22Rv1 (cell line): ENCODE measurements around the gene ADAMTS18.

Source experiments
- H3K27ac ChIP-seq: fragments of 450-650 bp; 2 replicates; pipeline ENCODE4 v1.5.1; 2017
- ZFX ChIP-seq: fragments of 450-650 bp; IDR thresholded peaks from 2 replicates; pipeline ENCODE4 v1.6.1; 2017; ENCODE audit warnings: antibody characterized with exemption, borderline replicate concordance
- TF ChIP-seq, protein P1 (sequence below): fragments of 450-650 bp; IDR thresholded peaks from 2 replicates; pipeline ENCODE4 v1.5.1; 2017; ENCODE audit warnings: mild to moderate bottlenecking

Gene ADAMTS18

DNA sequence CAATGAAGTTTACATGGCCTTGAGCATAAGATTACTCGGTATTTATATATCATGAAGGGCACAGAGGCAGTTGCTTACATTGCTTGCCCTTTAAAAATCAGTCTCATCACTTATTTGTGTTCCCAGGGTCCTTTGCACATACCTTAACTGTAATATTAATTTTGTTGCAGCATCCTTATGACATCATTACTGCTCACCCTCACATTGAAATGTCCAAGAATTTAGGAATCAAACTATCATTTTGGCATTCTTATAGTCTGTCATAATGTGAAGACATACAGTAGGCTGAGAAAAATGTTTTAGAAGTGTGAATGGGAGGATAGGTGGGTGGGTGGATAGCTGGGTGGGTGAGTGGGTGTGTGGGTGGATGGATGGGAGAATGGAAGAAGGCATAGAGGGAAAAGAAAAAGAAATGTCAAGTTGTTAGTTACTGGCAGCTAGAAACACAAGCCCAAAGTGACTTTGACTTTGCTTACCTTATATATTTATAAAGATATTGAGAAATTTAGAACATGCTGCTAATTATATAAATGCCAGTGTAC, 17.8 kb downstream of the ADAMTS18 start:
- TF ChIP-seq, protein P1, sequence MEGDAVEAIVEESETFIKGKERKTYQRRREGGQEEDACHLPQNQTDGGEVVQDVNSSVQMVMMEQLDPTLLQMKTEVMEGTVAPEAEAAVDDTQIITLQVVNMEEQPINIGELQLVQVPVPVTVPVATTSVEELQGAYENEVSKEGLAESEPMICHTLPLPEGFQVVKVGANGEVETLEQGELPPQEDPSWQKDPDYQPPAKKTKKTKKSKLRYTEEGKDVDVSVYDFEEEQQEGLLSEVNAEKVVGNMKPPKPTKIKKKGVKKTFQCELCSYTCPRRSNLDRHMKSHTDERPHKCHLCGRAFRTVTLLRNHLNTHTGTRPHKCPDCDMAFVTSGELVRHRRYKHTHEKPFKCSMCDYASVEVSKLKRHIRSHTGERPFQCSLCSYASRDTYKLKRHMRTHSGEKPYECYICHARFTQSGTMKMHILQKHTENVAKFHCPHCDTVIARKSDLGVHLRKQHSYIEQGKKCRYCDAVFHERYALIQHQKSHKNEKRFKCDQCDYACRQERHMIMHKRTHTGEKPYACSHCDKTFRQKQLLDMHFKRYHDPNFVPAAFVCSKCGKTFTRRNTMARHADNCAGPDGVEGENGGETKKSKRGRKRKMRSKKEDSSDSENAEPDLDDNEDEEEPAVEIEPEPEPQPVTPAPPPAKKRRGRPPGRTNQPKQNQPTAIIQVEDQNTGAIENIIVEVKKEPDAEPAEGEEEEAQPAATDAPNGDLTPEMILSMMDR: no peak
- no peak for TF ChIP-seq ZFX
- no peak overlapping the region for H3K27ac ChIP-seq

DNA sequence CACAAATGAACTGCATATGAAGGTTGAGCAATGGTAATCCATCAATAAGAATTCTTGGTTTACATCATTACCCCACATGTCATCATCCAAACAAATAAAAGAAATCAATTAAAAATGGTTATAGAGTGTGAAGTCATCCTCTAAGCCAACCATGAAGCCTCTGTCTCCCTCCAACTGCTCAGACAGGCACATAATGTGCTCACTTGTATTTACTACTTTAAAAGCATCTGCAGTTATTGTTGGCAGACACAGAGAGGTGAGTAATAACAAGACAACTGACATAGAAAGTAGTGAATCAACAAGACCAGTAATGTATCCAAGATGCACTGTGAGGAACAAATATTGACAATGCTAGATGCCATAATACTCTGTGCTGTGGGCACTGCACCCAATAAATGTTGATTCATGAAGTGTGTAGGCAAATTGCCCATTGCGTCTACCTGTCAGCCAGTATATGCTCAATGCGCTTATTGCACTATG, 20.0 kb downstream of the ADAMTS18 start:
- H3K27ac ChIP-seq: no peak overlapping the region
- TF ChIP-seq, protein P1: no peak
- no peak for TF ChIP-seq ZFX

DNA sequence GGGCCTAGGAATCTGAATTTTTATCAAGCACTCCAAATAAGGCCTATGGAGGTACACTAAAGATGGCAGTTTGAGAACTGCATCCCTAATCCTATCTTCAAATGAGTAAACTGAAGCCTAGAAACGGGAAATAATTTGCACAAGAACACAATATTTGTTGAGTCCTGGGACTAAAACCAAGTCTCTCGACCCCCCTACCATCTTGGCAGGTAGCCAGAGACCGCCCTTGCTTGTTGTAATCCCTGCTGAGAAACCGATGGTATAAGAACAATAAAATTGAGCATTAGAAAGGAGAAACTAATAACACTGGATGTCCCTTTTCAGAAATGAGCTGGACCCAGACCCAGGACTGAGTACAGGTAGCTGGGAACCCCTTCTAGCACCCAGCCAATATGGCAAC, 24.4 kb downstream of the ADAMTS18 start:
- TF ChIP-seq, protein P1: no peak
- TF ChIP-seq ZFX: no peak
- H3K27ac ChIP-seq: no peak overlapping the region

DNA sequence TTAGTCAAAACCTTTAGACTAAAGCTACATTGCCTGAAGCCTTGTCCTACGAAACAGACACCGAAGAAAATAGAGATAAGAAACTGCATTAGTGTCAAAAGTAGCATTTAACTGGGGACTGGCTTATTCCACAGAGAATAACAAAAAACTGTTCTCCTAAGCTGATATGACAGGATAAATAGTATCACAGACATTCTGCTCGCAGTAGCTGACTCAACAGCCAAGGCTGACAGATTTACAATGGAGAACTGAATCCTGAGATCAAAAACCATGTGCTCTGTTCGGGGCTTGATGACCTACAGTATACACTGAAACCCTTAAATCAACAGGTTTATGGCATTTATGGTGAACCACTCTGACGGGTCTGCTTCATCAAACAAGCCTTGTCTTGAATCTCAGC, 25.5 kb downstream of the ADAMTS18 start:
- H3K27ac ChIP-seq: no peak overlapping the region
- TF ChIP-seq ZFX: no peak
- TF ChIP-seq, protein P1: no peak

DNA sequence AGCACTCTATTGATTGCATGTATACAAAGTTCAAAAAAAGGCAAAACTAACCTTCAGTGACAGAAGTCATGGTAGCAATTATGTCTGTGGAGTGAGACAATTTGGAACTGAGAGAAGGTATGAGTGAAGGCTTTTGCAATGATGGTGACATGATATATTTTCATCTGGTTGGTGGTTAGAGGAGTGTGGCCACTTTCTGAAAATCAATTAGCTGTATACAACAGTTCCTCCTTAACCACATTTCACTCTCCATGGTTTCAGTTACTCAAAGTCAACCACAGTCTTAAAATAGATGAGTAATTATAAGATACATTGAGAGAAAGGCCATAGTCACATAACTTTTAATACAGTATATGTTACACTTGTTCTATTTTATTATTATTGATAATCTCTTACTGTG, 26.2 kb downstream of the ADAMTS18 start:
- TF ChIP-seq, protein P1: no peak
- no peak for TF ChIP-seq ZFX
- no peak overlapping the region for H3K27ac ChIP-seq

DNA sequence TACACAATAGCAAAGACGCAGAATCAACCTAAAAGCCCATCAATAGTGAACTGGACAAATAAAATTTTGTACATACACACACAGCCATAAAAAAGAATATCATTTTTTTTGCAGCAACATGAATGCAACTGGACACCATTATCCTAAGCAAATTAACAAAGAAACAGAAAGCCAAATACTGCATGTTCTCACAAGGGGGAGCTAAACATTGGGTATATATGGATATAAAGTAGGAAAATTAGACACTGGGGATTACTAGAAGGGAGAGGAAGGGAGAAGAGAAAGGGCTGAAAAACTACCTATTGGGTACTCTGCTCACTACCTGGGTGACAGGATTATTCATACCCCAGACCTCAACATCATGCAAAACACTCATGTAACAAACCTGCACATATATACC, 28.2 kb downstream of the ADAMTS18 start:
- TF ChIP-seq ZFX: no peak
- TF ChIP-seq, protein P1: peak; percentile 35
- H3K27ac ChIP-seq: no peak overlapping the region

DNA sequence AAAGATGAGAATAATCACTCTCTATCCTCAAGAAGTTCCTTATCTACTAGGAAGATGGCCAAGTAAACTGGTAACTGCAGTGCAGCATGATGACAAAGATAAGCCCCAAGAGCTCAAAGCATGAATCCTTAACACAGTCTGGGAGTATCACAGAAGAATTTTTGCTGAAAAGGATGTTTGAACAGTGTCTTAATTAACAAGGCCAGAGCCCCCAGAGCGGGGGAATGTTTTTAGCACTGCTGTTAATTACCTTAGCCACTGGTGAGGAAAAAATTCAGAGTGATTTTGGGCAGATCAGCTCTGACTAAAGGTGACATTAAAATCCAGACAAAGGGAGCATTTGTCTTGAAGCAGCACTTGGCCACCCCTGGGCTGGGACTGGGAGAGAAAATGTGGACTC, 30.1 kb downstream of the ADAMTS18 start:
- no peak for TF ChIP-seq ZFX
- TF ChIP-seq, protein P1: no peak
- no peak overlapping the region for H3K27ac ChIP-seq
